C4-2B (cell line): Measurements from ENCODE around the gene SLC1A2.

ENCODE experiments used
- H3K27ac ChIP-seq: fragments of 450-650 bp; 2 replicates; pipeline ENCODE4 v1.5.1; 2017
- CTCF ChIP-seq: fragments of 450-650 bp; conservative IDR thresholded peaks from 2 replicates; pipeline ENCODE4 v1.5.1; 2017; ENCODE audit warnings: mild to moderate bottlenecking
- ZFX ChIP-seq: fragments of 450-650 bp; IDR thresholded peaks from 2 replicates; pipeline ENCODE4 v1.6.1; 2017

SLC1A2 gene

GRCh38 chr11:35247428-35247827 lies 171.9 kb downstream of the SLC1A2 start:
- TF ChIP-seq CTCF (no peak), ZFX (no peak)

GRCh38 chr11:35246745-35247144 lies 172.6 kb downstream of the SLC1A2 start:
- TF ChIP-seq CTCF (no peak), ZFX (no peak)
- H3K27ac ChIP-seq = no peak overlapping the region

More at GRCh38 chr11:35247428-35247827, 171.9 kb downstream of the SLC1A2 start:
- no peak overlapping the region for H3K27ac ChIP-seq

GRCh38 chr11:35245786-35246185 lies 173.6 kb downstream of the SLC1A2 start:
- H3K27ac ChIP-seq = no peak overlapping the region
- TF ChIP-seq CTCF (no peak), ZFX (no peak)

- H3K27ac ChIP-seq = no peak overlapping the region
- TF ChIP-seq CTCF (no peak), ZFX (no peak)
These were observed 174.3 kb downstream of the SLC1A2 start for GRCh38 chr11:35245056-35245455.

DNA sequence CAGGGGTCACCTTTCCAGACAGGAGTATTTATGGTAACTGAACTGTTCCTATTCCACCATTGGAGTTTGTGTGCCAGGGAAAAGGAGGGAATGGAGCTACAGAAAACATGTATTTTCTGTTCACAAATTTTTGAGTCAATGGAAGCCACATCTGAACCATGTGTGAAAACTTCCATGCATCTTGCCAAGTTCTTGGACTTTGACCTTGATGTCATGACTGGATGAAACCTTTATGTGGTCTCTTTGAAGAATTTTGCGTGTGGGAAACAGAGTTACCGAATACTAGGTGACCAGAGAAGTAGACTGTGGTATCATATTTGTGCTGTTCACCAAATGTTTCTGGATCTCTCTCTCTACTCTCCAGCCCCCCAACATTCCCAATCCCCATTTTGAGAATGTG lies 175.6 kb downstream of the SLC1A2 start:
- no peak overlapping the region for H3K27ac ChIP-seq

DNA sequence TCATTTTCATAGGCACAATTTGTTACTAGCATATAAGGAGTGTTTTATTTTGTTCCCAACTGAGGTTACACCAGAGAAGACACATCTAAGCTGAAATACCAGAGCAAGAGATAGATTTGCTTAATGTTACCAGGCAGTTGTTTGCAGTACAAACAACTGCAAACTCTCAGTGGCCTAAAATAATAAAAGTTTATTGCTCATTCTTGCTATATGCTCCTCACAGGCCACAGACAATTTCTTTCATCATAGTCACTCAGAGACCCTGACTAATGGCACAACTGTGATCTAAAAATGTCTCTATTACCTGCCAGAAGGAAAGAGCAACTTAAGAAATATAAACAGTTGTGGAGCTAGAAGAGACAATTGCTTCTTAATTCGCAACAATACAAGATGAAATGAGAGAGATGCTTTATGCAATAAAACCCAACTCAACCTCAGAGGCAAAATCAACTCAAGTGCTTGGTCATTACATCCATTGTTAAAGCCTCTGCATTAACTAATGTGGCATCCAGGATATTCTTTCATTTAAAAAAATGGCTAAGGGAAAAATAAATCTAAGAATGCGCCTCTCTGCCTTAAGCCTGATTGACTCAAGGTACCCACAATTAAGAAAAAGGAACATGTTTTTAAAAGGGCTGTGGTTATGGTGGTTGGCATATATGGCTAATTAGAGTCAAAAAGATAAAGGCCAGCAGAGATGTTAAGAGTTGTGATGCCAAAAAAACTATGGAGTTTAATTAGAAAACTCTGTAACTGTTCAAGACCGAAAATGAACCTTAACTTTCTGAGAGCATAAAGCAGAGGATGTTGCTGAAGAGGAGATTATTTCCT lies 176.7 kb downstream of the SLC1A2 start:
- TF ChIP-seq ZFX (no peak), CTCF (no peak)
- no peak overlapping the region for H3K27ac ChIP-seq

More for the DNA sequence above, 175.6 kb downstream of the SLC1A2 start:
- TF ChIP-seq ZFX (no peak), CTCF (no peak)

DNA sequence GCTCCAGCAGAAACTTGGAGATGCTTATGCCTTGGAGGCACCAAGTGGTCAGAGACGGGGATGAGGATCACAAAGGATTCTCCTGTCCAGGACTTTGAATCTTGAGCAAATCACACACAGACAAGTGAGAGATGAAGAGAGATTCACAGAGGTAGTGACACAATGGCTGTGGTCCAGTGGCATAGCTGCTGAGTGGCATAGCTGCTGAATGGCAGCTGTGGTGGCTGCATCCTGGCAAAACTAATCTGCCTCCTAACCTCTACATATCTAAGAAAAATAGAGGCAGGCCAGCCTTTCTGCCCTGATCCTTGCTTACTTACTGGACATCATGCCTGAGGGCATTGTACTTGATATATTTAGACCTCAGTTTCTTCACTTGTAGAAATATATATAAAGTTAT lies 177.8 kb downstream of the SLC1A2 start:
- H3K27ac ChIP-seq = no peak overlapping the region
- TF ChIP-seq CTCF = no peak
- no peak for TF ChIP-seq ZFX
